K562 (cell line): ENCODE measurements around the gene PIGL. TPM values are rescaled to one million over a fixed set of nuclear protein-coding genes. Genes with fewer than 3 reads are reported as not detected.

Experiments
- DPF2 ChIP-seq: fragments of 450-650 bp; IDR thresholded peaks from 2 replicates; pipeline ENCODE4 v1.6.1; 2016
- E2F3 ChIP-seq: fragments of 250-450 bp; sonication (Bioruptor Pico); IDR thresholded peaks from 2 replicates; pipeline ENCODE4 v1.4.0; 2020; ENCODE audit warnings: mild to moderate bottlenecking
- FOXM1 ChIP-seq, 2 experiments: fragments of 450-650 bp in 1 of 2; sonication (generic) in 1 of 2; formaldehyde crosslinking in 1 of 2; IDR thresholded peaks; 2 replicates each; pipeline versions ENCODE4 v1.6.1 to v1.9.0; 2017 to 2022; ENCODE audit warnings: low read depth in 2 of 2, mild to moderate bottlenecking in 2 of 2, missing genetic modification reagents in 1 of 2, moderate library complexity in 1 of 2
- GABPB2 ChIP-seq: fragments of 250-450 bp; sonication (Bioruptor Pico); conservative IDR thresholded peaks from 2 replicates; pipeline ENCODE4 v1.5.1; 2021; ENCODE audit warnings: mild to moderate bottlenecking
- GTF2F1 ChIP-seq: IDR thresholded peaks from 2 replicates; pipeline ENCODE4 v1.6.1; 2011; ENCODE audit warnings: low read depth, low read length, improper control_type of control experiment
- KLF6 ChIP-seq: fragments of 250-450 bp; sonication (Bioruptor Pico); IDR thresholded peaks from 2 replicates; pipeline ENCODE4 v1.4.0; 2020; ENCODE audit warnings: mild to moderate bottlenecking, moderate library complexity, borderline replicate concordance
- L3MBTL2 ChIP-seq: fragments of 450-650 bp; IDR thresholded peaks from 2 replicates; pipeline ENCODE4 v1.6.1; 2016; ENCODE audit warnings: mild to moderate bottlenecking, moderate library complexity
- MAFG ChIP-seq: fragments of 450-650 bp; conservative IDR thresholded peaks from 2 replicates; pipeline ENCODE4 v1.6.1; 2016; ENCODE audit warnings: missing genetic modification characterization, missing compliant biosample characterization
- MAZ ChIP-seq, 2 experiments: fragments of 450-650 bp in 1 of 2; sonication (generic) in 1 of 2; formaldehyde crosslinking; IDR thresholded peaks in 1 of 2; conservative IDR thresholded peaks in 1 of 2; 2 replicates each; pipeline versions ENCODE4 v1.4.0 to v1.5.0; 2020; ENCODE audit warnings: mild to moderate bottlenecking in 1 of 2, missing genetic modification reagents in 1 of 2
- MCM3 ChIP-seq: fragments of 450-650 bp; IDR thresholded peaks from 2 replicates; pipeline ENCODE4 v1.6.1; 2016
- NR3C1 ChIP-seq: sonication (generic); formaldehyde crosslinking; IDR thresholded peaks from 2 replicates; pipeline ENCODE4 v1.8.1; 2022; ENCODE audit warnings: missing genetic modification reagents
- POLR2H ChIP-seq: IDR thresholded peaks from 2 replicates; pipeline ENCODE4 v1.6.1; 2016; ENCODE audit warnings: missing genetic modification characterization, low read depth, mild to moderate bottlenecking, control low read depth, missing compliant biosample characterization, moderate library complexity
- POLR3G ChIP-seq: IDR thresholded peaks from 2 replicates; pipeline ENCODE4 v1.6.1; 2011; ENCODE audit not compliant: insufficient read length, insufficient replicate concordance; ENCODE audit errors: extremely low read depth
- RAD21 ChIP-seq, 2 experiments: fragments of 250-450 bp in 1 of 2; fragments of 450-650 bp in 1 of 2; sonication (Bioruptor Pico) in 1 of 2; formaldehyde crosslinking in 1 of 2; IDR thresholded peaks in 1 of 2; conservative IDR thresholded peaks in 1 of 2; 2 replicates each; pipeline versions ENCODE4 v1.4.0 to v1.8.0; 2020 to 2022; ENCODE audit warnings: mild to moderate bottlenecking in 2 of 2, moderate library complexity in 1 of 2
- RBFOX2 ChIP-seq: fragments of 200-400 bp; formaldehyde crosslinking; IDR thresholded peaks from 2 replicates; pipeline ENCODE4 v1.6.1; 2017; ENCODE audit warnings: low read depth, mild to moderate bottlenecking, low read length, moderate library complexity
- SIN3A ChIP-seq, 2 experiments: fragments of 150-350 bp in 1 of 2; IDR thresholded peaks; 2 replicates each; pipeline ENCODE4 v1.6.1; 2011 to 2016; ENCODE audit warnings: borderline replicate concordance in 2 of 2, low read depth in 2 of 2, low read length in 2 of 2, mild to moderate bottlenecking in 2 of 2, moderate library complexity in 2 of 2; ENCODE audit not compliant: control insufficient read depth in 1 of 2
- TAF15 ChIP-seq: fragments of 200-400 bp; formaldehyde crosslinking; IDR thresholded peaks from 2 replicates; pipeline ENCODE4 v1.6.1; 2017; ENCODE audit warnings: mild to moderate bottlenecking, low read depth, low read length, moderate library complexity
- TCF3 ChIP-seq: sonication (generic); formaldehyde crosslinking; IDR thresholded peaks from 2 replicates; pipeline ENCODE4 v1.4.0; 2020; ENCODE audit warnings: mild to moderate bottlenecking, missing genetic modification reagents
- ZNF121 ChIP-seq: sonication (generic); formaldehyde crosslinking; conservative IDR thresholded peaks from 2 replicates; pipeline ENCODE4 v1.8.0; 2022; ENCODE audit warnings: missing genetic modification reagents
- ZNF354B ChIP-seq: fragments of 250-450 bp; sonication (Bioruptor Pico); IDR thresholded peaks from 2 replicates; pipeline ENCODE4 v1.4.0; 2020
- polyA plus RNA-seq, 8 experiments: library from polyadenylated mRNA; depleted of rRNA in 4 of 8; stranded (reverse) in 5 of 8; unstranded in 3 of 8; fragments of >200 nt; fragmentation: Nextera tagmentation in 2 of 8; fragmentation: Illumina TruSeq in 1 of 8; extraction: Ambion mirVana in 2 of 8; extraction: Trizol in 1 of 8; gene quantifications; 2 replicates each; pipeline versions ENCODE4 v1.2.1 to v1.2.3, GENCODE V29; 2011 to 2014; ENCODE audit warnings: inconsistent platforms in 1 of 8, missing spikeins in 1 of 8
- total RNA-seq, 7 experiments: library from RNA; depleted of rRNA in 6 of 7; stranded (reverse); fragments of >200 nt in 6 of 7; fragmentation: Illumina TruSeq in 2 of 7; extraction: Trizol in 2 of 7; gene quantifications; 2 replicates each; pipeline versions ENCODE4 v1.2.1 to v1.2.3, GENCODE V29; 2011 to 2021; ENCODE audit warnings: low replicate concordance in 1 of 7
- TF ChIP-seq, protein P1 (sequence below): fragments of 250-450 bp; sonication (Bioruptor Pico); IDR thresholded peaks from 2 replicates; pipeline ENCODE4 v1.8.0; 2021; ENCODE audit warnings: mild to moderate bottlenecking, moderate library complexity
- TF ChIP-seq, protein P2 (sequence below): fragments of 450-650 bp; conservative IDR thresholded peaks from 2 replicates; pipeline ENCODE4 v1.6.1; 2016; ENCODE audit warnings: missing genetic modification characterization, low read depth, mild to moderate bottlenecking, control low read depth, missing compliant biosample characterization
- TF ChIP-seq, protein P3 (sequence below): IDR thresholded peaks from 2 replicates; pipeline ENCODE4 v1.6.1; 2011; ENCODE audit warnings: borderline replicate concordance, low read depth, mild to moderate bottlenecking, moderate library complexity, low read length; ENCODE audit not compliant: insufficient read depth, poor library complexity, severe bottlenecking

PIGL gene
- total and polyA plus RNA-seq, 9 of the 15 experiments (the other 6 are each of a cell fraction or from before 2014, with no cell fraction given) = 19.9 to 55.3 (median 29.6) TPM

DNA sequence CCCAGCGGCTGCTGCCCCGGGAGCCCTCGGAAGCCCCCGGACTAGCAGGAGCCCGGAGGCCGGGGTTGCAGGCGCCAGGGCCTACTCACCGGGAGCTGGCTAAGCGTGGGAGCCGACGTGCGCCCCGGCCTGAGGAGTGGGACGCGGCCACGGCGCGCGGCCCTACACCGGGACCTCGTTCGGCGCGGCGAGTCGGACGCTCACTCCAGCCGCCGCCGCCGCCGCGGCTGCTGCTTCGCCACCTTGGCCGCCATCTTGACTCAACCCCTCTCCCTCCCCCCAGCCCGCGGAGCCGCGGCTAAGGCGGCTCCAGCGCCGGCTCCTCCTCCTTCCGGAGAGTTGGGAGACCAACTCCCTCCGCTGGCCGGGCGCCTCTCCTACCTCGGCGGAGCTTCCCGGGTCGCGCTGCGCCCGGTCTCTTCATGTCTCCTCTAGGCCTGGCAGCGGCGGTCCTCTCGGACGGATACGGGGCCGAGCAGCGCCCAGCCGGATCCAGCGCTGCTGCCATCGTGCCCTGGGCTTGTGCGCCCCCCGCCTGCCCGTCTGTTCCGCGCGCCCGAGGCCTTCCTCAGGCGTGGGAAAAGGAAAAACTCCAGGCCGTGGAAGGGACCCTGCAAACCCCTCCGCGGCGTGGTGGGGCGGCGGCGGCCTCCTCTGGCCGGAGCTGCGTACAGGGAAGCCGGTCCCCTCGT lies 1.6 kb upstream of the PIGL start, which contains the start of gene NCOR1 (continued):
- TF ChIP-seq NR3C1 (CRISPR knock-in tag) (0 out of 2 replicates have a peak, but pooled peaks have one; percentile 21), TAF15 (no peak), POLR2H (tag) (peak; percentile 85; the same call in 1 of the 2 replicates), ZNF354B (CRISPR knock-in tag) (no peak), SIN3A (IDR thresholded peaks at IDR 0.05; ENCODE audit: borderline replicate concordance in 2 of 2, control insufficient read depth in 1 of 2, low read depth in 2 of 2, low read length in 2 of 2) (no peak; a peak in 1 of 4 replicates), GABPB2 (CRISPR knock-in tag) (no peak), RAD21 (CRISPR knock-in tag; conservative IDR thresholded peaks at IDR 0.05 in 1 of 2, IDR thresholded peaks at IDR 0.05 in 1 of 2) (peak in 1 of 2 experiments; percentile 27; a peak in 2 of 4 replicates), L3MBTL2 (no peak), TCF3 (0 out of 2 replicates have a peak, but pooled peaks have one; percentile 10), MAFG (no peak), MAZ (CRISPR knock-in tag; conservative IDR thresholded peaks at IDR 0.05 in 1 of 2, IDR thresholded peaks at IDR 0.05 in 1 of 2) (peak; percentile 41 to 79), GTF2F1 (peak; percentile 65; the same call in 1 of the 2 replicates), RBFOX2 (peak; percentile 97), ZNF121 (CRISPR knock-in tag) (no peak), KLF6 (CRISPR knock-in tag) (no peak), E2F3 (CRISPR knock-in tag) (no peak; the same call in 1 of the 2 replicates), FOXM1 (IDR thresholded peaks at IDR 0.05; ENCODE audit: low read depth) (no peak), FOXM1 (CRISPR knock-in tag; IDR thresholded peaks at IDR 0.05; ENCODE audit: low read depth) (no peak), MCM3 (no peak), DPF2 (no peak), POLR3G (no peak)
- TF ChIP-seq, protein P1, sequence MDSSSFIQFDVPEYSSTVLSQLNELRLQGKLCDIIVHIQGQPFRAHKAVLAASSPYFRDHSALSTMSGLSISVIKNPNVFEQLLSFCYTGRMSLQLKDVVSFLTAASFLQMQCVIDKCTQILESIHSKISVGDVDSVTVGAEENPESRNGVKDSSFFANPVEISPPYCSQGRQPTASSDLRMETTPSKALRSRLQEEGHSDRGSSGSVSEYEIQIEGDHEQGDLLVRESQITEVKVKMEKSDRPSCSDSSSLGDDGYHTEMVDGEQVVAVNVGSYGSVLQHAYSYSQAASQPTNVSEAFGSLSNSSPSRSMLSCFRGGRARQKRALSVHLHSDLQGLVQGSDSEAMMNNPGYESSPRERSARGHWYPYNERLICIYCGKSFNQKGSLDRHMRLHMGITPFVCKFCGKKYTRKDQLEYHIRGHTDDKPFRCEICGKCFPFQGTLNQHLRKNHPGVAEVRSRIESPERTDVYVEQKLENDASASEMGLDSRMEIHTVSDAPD (CRISPR knock-in tag) = no peak
- TF ChIP-seq, protein P2, sequence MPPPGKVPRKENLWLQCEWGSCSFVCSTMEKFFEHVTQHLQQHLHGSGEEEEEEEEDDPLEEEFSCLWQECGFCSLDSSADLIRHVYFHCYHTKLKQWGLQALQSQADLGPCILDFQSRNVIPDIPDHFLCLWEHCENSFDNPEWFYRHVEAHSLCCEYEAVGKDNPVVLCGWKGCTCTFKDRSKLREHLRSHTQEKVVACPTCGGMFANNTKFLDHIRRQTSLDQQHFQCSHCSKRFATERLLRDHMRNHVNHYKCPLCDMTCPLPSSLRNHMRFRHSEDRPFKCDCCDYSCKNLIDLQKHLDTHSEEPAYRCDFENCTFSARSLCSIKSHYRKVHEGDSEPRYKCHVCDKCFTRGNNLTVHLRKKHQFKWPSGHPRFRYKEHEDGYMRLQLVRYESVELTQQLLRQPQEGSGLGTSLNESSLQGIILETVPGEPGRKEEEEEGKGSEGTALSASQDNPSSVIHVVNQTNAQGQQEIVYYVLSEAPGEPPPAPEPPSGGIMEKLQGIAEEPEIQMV (tag) = no peak
- TF ChIP-seq, protein P3, sequence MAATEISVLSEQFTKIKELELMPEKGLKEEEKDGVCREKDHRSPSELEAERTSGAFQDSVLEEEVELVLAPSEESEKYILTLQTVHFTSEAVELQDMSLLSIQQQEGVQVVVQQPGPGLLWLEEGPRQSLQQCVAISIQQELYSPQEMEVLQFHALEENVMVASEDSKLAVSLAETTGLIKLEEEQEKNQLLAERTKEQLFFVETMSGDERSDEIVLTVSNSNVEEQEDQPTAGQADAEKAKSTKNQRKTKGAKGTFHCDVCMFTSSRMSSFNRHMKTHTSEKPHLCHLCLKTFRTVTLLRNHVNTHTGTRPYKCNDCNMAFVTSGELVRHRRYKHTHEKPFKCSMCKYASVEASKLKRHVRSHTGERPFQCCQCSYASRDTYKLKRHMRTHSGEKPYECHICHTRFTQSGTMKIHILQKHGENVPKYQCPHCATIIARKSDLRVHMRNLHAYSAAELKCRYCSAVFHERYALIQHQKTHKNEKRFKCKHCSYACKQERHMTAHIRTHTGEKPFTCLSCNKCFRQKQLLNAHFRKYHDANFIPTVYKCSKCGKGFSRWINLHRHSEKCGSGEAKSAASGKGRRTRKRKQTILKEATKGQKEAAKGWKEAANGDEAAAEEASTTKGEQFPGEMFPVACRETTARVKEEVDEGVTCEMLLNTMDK = no peak
